ENCODE measurements around the gene CNTD1. TPM values are rescaled to one million over a fixed set of nuclear protein-coding genes. Genes with fewer than 3 reads are reported as not detected.
A peak's percentile ranks its signal among the peaks of the same experiment; 100 is the strongest.

CNTD1 gene
- total RNA-seq, 2 donors from 2014 or later, result 0.61 TPM; not detected in 1

DNA sequence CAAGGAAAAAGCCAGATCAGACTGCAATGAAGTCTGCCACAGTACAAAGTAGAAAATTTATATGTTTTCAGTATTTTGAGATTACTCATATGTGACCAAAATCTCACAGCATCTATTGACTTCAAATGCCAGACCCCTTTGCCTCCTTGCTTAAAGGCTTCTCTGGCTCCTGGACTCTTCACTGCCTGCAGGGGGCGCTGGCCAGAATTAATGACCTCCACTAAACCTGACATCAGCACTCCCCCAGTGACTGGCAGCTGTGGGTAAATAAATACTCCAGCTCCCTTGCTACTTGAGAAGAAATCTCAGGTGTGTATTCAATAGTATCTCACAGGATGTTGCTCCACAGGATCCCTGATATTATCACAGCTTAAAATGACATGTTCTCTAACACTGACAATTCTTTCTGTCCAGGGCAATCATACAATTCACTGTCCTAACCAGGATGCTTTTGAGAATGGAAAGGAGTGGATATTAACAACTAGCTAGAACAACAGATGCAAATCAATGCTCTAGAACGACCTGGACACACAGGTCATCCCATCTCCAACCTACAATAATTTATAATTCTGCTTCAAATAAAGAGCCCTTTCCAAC, 21.4 kb downstream of the CNTD1 start:
- intact Hi-C loops (cut with DNase I), result loop anchor here (5.0 kb wide), 1 partner anchor 43 kb away; no protein-coding TSS in a partner anchor
- TF ChIP-seq, protein P1, sequence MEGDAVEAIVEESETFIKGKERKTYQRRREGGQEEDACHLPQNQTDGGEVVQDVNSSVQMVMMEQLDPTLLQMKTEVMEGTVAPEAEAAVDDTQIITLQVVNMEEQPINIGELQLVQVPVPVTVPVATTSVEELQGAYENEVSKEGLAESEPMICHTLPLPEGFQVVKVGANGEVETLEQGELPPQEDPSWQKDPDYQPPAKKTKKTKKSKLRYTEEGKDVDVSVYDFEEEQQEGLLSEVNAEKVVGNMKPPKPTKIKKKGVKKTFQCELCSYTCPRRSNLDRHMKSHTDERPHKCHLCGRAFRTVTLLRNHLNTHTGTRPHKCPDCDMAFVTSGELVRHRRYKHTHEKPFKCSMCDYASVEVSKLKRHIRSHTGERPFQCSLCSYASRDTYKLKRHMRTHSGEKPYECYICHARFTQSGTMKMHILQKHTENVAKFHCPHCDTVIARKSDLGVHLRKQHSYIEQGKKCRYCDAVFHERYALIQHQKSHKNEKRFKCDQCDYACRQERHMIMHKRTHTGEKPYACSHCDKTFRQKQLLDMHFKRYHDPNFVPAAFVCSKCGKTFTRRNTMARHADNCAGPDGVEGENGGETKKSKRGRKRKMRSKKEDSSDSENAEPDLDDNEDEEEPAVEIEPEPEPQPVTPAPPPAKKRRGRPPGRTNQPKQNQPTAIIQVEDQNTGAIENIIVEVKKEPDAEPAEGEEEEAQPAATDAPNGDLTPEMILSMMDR (IDR thresholded peaks at IDR 0.05), result peak; percentile 50

DNA sequence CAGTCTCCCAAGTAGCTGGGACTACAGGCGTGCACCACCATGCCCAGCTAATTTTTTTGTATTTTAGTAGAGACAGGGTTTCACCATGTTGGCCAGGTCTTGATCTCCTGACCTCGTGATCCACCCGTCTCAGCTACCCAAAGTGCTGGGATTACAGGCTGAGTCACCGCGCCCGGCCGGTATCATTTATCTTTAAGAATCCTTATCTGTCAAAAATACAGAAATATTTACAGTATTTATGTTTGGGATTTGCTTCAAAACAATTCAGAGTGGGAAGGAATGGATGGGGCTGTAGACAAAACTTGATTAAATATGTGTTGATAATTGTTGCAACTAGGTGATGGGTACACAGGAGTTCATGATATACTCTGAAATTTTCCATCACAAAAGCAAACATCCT, 22.5 kb downstream of the CNTD1 start:
- Histone ChIP-seq H3K9ac (ENCODE audit: low read depth in 2 of 2, low read length in 2 of 2) (no peak overlapping the region), H3K36me3 (peaks cover 10% of the 10 kb centered on the region), H3K27me3 (no peaks in the 10 kb centered on the region), H3K4me1 (peaks cover 11% of the 10 kb centered on the region), H3K9me3 (no peaks in the 10 kb centered on the region), H3K27ac (no peak overlapping the region), H3K4me3 (no peak overlapping the region)
- DNase-seq, result no peak
- TF ChIP-seq, protein P1 (IDR thresholded peaks at IDR 0.05), result no peak
- intact Hi-C loops (cut with DNase I), result loop anchor here (5.0 kb wide), 1 partner anchor 44 kb away; no protein-coding TSS in a partner anchor

More for the DNA sequence above, 21.4 kb downstream of the CNTD1 start:
- H3K4me1 ChIP-seq, result peaks cover 11% of the 10 kb centered on the region
- no peak overlapping the region for H3K27ac ChIP-seq
- H3K9me3 ChIP-seq, result no peaks in the 10 kb centered on the region
- H3K27me3 ChIP-seq, result no peaks in the 10 kb centered on the region
- peak; percentile 55 for DNase-seq
- no peak overlapping the region for H3K4me3 ChIP-seq
- H3K9ac ChIP-seq (ENCODE audit: low read depth in 2 of 2, low read length in 2 of 2), result no peak overlapping the region
- peaks cover 10% of the 10 kb centered on the region for H3K36me3 ChIP-seq

DNA sequence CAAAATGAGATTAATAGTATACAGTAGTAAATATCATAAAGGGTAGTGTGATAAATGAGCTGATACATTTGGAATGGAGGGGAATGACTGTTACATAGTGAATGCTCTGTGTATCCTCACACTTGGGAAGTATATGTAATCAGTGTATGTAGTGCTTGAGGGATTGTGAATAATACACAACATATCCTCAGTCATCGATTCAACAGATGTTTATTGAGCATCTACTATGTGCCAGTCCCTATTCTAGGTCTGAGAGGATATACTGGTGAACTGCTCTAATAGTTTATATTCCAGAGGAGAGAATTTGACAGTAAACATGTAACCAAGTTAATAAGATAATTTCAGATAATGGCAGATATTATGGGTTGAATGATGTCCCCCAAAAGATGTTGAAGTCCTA, 28.8 kb downstream of the CNTD1 start:
- intact Hi-C loops (cut with DNase I), result no loop called here
- TF ChIP-seq, protein P1 (IDR thresholded peaks at IDR 0.05), result no peak
- Histone ChIP-seq H3K27me3 (no peaks in the 10 kb centered on the region), H3K9ac (ENCODE audit: low read depth in 2 of 2, low read length in 2 of 2) (no peak overlapping the region), H3K4me1 (peaks cover 16% of the 10 kb centered on the region), H3K27ac (no peak overlapping the region), H3K4me3 (no peak overlapping the region), H3K9me3 (no peaks in the 10 kb centered on the region), H3K36me3 (no peaks in the 10 kb centered on the region)
- no peak for DNase-seq

DNA sequence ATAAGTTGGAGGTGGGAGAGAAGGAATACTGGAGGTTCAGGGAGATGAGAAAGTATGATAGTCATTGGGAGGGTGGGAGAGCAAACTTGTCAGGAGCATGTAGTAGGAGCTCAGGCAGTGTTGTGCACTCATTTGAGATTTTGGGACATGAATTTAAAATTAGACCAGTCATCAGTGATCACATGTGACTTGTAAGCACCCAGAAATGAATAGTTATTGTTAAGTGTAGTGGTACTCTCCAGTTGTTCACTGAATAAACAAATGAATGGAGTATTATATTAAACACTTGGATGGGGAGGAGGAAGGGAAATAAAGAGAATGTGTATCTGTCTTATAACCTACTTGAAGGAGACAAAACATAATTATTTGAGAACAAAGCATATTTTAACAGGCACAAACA, 32.3 kb downstream of the CNTD1 start:
- H3K36me3 ChIP-seq, result no peaks in the 10 kb centered on the region
- intact Hi-C loops (cut with DNase I), result loop anchor here (5.0 kb wide), 2 partner anchors 109 to 166 kb away; partner anchors contain the start of gene RPL27
- no peak overlapping the region for H3K4me3 ChIP-seq
- no peak overlapping the region for H3K27ac ChIP-seq
- no peaks in the 10 kb centered on the region for H3K9me3 ChIP-seq
- no peaks in the 10 kb centered on the region for H3K27me3 ChIP-seq
- H3K9ac ChIP-seq (ENCODE audit: low read depth in 2 of 2, low read length in 2 of 2), result no peak overlapping the region
- no peak for DNase-seq
- H3K4me1 ChIP-seq, result peaks cover 7% of the 10 kb centered on the region
- TF ChIP-seq, protein P1 (IDR thresholded peaks at IDR 0.05), result no peak

DNA sequence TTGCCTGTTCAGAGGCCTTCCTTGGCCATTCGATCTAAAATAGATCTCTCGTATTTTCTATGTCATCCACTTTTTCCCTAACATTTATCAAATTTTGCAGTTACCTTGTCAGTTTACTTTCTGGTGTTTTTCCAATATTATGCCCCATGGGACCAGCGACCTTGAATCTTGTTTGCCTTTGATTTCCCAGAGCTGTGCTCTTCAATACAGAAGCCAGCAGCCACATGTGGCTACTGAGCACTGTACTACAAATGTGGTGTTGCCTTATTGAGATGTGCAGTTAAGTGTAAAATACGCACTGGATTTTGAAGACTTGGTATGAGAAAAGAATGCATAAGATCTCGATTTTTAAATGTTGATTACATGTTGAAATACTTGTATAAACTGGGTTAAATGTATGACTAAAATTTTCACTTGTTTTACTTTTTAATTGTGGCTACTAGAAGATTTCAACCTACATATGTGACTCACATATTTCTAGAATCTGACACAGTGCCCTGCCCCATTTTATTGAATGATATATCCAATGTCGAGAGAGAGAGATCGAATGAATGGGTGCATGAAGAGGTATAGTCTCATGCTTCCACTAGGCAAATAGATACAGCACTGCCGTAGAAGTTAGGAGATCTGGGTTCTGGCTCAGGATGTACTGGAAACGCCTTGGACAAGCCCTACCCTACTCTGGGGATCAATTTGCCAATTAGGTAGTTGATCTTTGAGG, 33.7 kb downstream of the CNTD1 start:
- H3K27me3 ChIP-seq, result no peaks in the 10 kb centered on the region
- H3K9me3 ChIP-seq, result no peaks in the 10 kb centered on the region
- no peaks in the 10 kb centered on the region for H3K36me3 ChIP-seq
- peak overlapping the region; percentile 93 to 96 for H3K9ac ChIP-seq (ENCODE audit: low read depth in 2 of 2, low read length in 2 of 2)
- H3K4me1 ChIP-seq, result peaks cover 7% of the 10 kb centered on the region
- intact Hi-C loops (cut with DNase I), result loop anchor here (5.0 kb wide), 2 partner anchors 110 to 165 kb away; partner anchors contain the start of gene RPL27
- no peak for DNase-seq
- H3K27ac ChIP-seq, result peak overlapping the region; percentile 74
- TF ChIP-seq, protein P1 (IDR thresholded peaks at IDR 0.05), result no peak
- H3K4me3 ChIP-seq, result peak overlapping the region; percentile 97
